BLaER1 treated with 17β-estradiol and CSF1 and Interleukin-3, amounts not matched to agents 10 nM and 100 nM (cell line): ENCODE results near the gene FCF1.

Experiments
- H3K27ac ChIP-seq, 11 experiments: shearing (Covaris generic); formaldehyde crosslinking; 2 replicates each; pipeline ENCODE4 v1.8.1; 2022
- H3K27me3 ChIP-seq, 11 experiments: shearing (Covaris generic); formaldehyde crosslinking; 2 replicates each; pipeline ENCODE4 v1.8.1; 2022
- H3K36me3 ChIP-seq, 11 experiments: shearing (Covaris generic); formaldehyde crosslinking; 2 replicates each; pipeline ENCODE4 v1.8.1; 2022
- H3K4me1 ChIP-seq, 10 experiments: shearing (Covaris generic); formaldehyde crosslinking; 2 replicates each; pipeline ENCODE4 v1.8.1; 2022
- H3K4me2 ChIP-seq, 11 experiments: shearing (Covaris generic); formaldehyde crosslinking; 2 replicates each; pipeline ENCODE4 v1.8.1; 2022
- H3K4me3 ChIP-seq, 10 experiments: shearing (Covaris generic); formaldehyde crosslinking; 2 replicates each; pipeline ENCODE4 v1.8.1; 2022
- H3K9ac ChIP-seq, 11 experiments: shearing (Covaris generic); formaldehyde crosslinking; 2 replicates each; pipeline ENCODE4 v1.8.1; 2022
- H3K9me3 ChIP-seq, 11 experiments: shearing (Covaris generic); formaldehyde crosslinking; replicated peaks in 1 of 11; 2 replicates each; pipeline ENCODE4 v1.8.1; 2022
- H4K20me1 ChIP-seq, 11 experiments: shearing (Covaris generic); formaldehyde crosslinking; 2 replicates each; pipeline ENCODE4 v1.8.1; 2022
- Cebpa-rat ChIP-seq, 11 experiments: shearing (Covaris generic); IDR thresholded peaks; 2 replicates each; pipeline ENCODE4 v1.8.1; 2022

FCF1 gene, protein sequence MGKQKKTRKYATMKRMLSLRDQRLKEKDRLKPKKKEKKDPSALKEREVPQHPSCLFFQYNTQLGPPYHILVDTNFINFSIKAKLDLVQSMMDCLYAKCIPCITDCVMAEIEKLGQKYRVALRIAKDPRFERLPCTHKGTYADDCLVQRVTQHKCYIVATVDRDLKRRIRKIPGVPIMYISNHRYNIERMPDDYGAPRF

DNA sequence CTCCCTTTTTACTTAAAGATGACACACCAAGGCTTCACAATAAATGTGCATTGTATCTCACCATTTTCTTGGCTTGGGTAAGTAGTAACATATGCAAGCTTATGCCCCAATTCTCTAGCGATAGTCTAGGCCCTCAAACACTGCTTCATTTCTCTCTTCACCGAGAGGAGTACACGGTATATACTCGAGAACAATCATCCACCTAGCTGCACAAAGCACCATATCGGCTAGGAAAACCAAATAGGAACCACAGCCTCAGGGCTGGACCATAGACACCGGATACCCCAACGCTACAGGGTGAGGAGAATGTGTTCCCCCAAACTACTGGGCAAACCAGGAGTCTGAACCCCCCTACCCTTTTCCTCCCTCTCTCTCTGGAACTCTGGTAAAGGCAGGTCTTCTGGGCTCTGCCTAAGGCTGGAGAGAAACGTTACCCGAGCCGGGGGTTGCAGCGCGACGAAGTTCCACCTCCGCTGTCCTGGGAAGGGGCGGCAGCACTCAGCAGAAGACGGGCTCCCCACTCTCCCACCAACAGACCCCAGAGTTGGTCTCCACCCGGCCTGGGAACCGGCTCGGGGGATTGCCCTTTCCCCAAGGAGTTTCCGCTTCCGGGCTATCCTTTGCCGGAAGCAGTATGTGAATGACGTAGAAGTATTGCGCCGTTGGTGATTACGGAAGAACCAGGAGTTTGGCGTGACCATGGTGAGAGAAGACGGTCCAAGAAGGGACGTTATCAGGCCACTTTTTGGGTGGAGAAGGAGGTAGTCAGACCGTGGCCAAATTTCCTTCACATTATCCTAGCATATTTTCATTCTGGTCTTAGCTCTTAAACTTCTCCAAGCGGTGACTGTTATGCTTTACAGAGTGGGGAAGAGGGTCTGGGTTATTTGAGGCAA, at the start of gene FCF1, which contains the start of gene AREL1:
Gene FCF1, plus strand, starts transcription at position 646 of the 896 bp plus-strand sequence. Its CDS starts 54 bp downstream, at position 700.
Gene AREL1, minus strand, starts transcription at position 582 of the 896 bp plus-strand sequence. CDS start 27,465 bp downstream, outside the sequence.
- Histone ChIP-seq H3K36me3 (peaks cover 26 to 37% (median 34%) of the 10 kb centered on the region in 11 experiments), H3K9ac (peak within 1 kb of the TSS; percentile 80 to 91 (median 87)), H3K9me3 (no peaks in the 10 kb centered on the region), H3K4me1 (peaks cover 20 to 41% (median 30%) of the 10 kb centered on the region in 10 experiments), H3K4me2 (peak within 1 kb of the TSS; percentile 74 to 98 (median 93)), H3K27me3 (no peaks in the 10 kb centered on the region), H4K20me1 (peaks cover 0 to 44% (median 24%) of the 10 kb centered on the region in 11 experiments; a peak in 13 of 22 replicates), H3K4me3 (peak within 1 kb of the TSS; percentile 74 to 97 (median 82)), H3K27ac (peak within 1 kb of the TSS; percentile 73 to 90 (median 82))
- TF ChIP-seq Cebpa-rat (IDR thresholded peaks at IDR 0.05), result no peak

- Histone ChIP-seq H3K36me3 (peaks cover 87 to 100% (median 95%) of the 10 kb centered on the region in 11 experiments), H3K27ac (no peak overlapping the region), H3K4me2 (no peak overlapping the region), H3K4me3 (no peak overlapping the region), H3K9ac (no peak overlapping the region), H4K20me1 (peaks cover 0 to 7% (median 0%) of the 10 kb centered on the region in 11 experiments; a peak in 1 of 22 replicates), H3K4me1 (no peaks in the 10 kb centered on the region), H3K27me3 (no peaks in the 10 kb centered on the region), H3K9me3 (no peaks in the 10 kb centered on the region)
- TF ChIP-seq Cebpa-rat (IDR thresholded peaks at IDR 0.05), result no peak
These were observed 49.1 kb upstream of the FCF1 start for GRCh38 chr14:74663884-74664283.

DNA sequence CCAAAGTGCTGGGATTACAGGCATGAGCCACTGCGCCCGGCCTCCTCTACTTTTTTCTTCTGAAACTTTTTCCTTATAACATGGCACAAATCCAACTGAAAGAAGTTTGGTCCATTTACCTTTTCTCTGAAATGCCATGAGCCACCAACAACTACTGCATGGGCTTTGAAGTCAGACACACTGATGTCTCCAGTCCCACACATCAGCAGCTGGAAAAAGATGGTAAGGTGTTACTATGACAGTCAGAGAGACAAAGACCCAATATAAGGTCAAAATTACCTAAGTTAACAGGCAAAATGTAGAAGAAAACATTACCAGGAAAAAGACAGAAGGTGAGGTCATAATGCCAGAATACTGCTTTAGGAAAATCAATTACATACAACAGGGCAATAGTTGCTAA, 48.2 kb upstream of the FCF1 start:
- H3K27ac ChIP-seq, result no peak overlapping the region
- H3K4me1 ChIP-seq, result no peaks in the 10 kb centered on the region
- no peaks in the 10 kb centered on the region for H3K27me3 ChIP-seq
- no peaks in the 10 kb centered on the region for H3K9me3 ChIP-seq
- no peak overlapping the region for H3K4me2 ChIP-seq
- H3K36me3 ChIP-seq, result peaks cover 90 to 100% (median 98%) of the 10 kb centered on the region in 11 experiments
- no peak overlapping the region for H3K9ac ChIP-seq
- no peak overlapping the region for H3K4me3 ChIP-seq
- peaks cover 0 to 7% (median 0%) of the 10 kb centered on the region in 11 experiments; a peak in 1 of 22 replicates for H4K20me1 ChIP-seq
- TF ChIP-seq Cebpa-rat (IDR thresholded peaks at IDR 0.05), result no peak

DNA sequence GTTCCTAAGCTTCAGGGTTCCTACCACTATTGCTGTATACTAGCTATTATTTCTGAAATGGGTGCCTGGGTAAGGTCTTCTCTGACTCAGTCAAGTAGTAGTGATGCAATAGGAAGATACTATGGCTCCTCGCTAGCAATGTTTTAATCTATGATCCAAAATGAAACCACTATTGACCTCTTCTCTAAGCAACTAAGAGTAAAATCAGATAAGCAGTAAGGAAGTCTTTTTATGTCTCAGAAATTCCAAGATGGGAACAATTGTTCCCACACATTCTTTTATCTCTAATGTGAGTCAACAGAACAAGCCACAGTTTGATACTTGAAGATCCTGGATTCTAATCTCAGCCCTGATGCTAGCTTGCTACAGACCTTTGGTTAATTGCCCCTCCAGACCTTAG, 45.2 kb upstream of the FCF1 start:
- H3K27me3 ChIP-seq, result no peaks in the 10 kb centered on the region
- no peak overlapping the region for H3K4me3 ChIP-seq
- no peaks in the 10 kb centered on the region for H3K4me1 ChIP-seq
- H3K9me3 ChIP-seq, result no peaks in the 10 kb centered on the region
- no peak for TF ChIP-seq Cebpa-rat (IDR thresholded peaks at IDR 0.05)
- no peak overlapping the region for H3K27ac ChIP-seq
- H3K36me3 ChIP-seq, result peaks cover 89 to 100% (median 98%) of the 10 kb centered on the region in 11 experiments
- H4K20me1 ChIP-seq, result no peaks in the 10 kb centered on the region; a peak in 1 of 22 replicates
- H3K4me2 ChIP-seq, result no peak overlapping the region
- no peak overlapping the region for H3K9ac ChIP-seq

- Histone ChIP-seq H3K4me3 (no peak overlapping the region), H4K20me1 (no peaks in the 10 kb centered on the region; a peak in 1 of 22 replicates), H3K27me3 (no peaks in the 10 kb centered on the region), H3K9ac (no peak overlapping the region), H3K36me3 (peaks cover 89 to 100% (median 98%) of the 10 kb centered on the region in 11 experiments), H3K27ac (no peak overlapping the region), H3K4me2 (no peak overlapping the region), H3K9me3 (no peaks in the 10 kb centered on the region), H3K4me1 (no peaks in the 10 kb centered on the region)
- TF ChIP-seq Cebpa-rat (IDR thresholded peaks at IDR 0.05), result no peak
These were observed 43.7 kb upstream of the FCF1 start for GRCh38 chr14:74669256-74669655.

- no peak for TF ChIP-seq Cebpa-rat (IDR thresholded peaks at IDR 0.05)
- H4K20me1 ChIP-seq, result no peaks in the 10 kb centered on the region; a peak in 1 of 22 replicates
- no peak overlapping the region for H3K4me2 ChIP-seq
- H3K27me3 ChIP-seq, result no peaks in the 10 kb centered on the region
- no peaks in the 10 kb centered on the region for H3K4me1 ChIP-seq
- H3K36me3 ChIP-seq, result peaks cover 89 to 100% (median 98%) of the 10 kb centered on the region in 11 experiments
- H3K9me3 ChIP-seq, result no peaks in the 10 kb centered on the region
- H3K9ac ChIP-seq, result no peak overlapping the region
- no peak overlapping the region for H3K27ac ChIP-seq
- no peak overlapping the region for H3K4me3 ChIP-seq
These were observed 43.1 kb upstream of the FCF1 start for GRCh38 chr14:74669846-74670245.

- no peak overlapping the region for H3K4me3 ChIP-seq
- H3K36me3 ChIP-seq, result peaks cover 93 to 100% (median 98%) of the 10 kb centered on the region in 11 experiments
- no peak overlapping the region for H3K9ac ChIP-seq
- H3K9me3 ChIP-seq, result no peaks in the 10 kb centered on the region
- no peak overlapping the region for H3K4me2 ChIP-seq
- no peak for TF ChIP-seq Cebpa-rat (IDR thresholded peaks at IDR 0.05)
- no peaks in the 10 kb centered on the region; a peak in 1 of 22 replicates for H4K20me1 ChIP-seq
- H3K27ac ChIP-seq, result no peak overlapping the region
- no peaks in the 10 kb centered on the region for H3K27me3 ChIP-seq
- no peaks in the 10 kb centered on the region for H3K4me1 ChIP-seq
These were observed 42.1 kb upstream of the FCF1 start for GRCh38 chr14:74670726-74671411.

DNA sequence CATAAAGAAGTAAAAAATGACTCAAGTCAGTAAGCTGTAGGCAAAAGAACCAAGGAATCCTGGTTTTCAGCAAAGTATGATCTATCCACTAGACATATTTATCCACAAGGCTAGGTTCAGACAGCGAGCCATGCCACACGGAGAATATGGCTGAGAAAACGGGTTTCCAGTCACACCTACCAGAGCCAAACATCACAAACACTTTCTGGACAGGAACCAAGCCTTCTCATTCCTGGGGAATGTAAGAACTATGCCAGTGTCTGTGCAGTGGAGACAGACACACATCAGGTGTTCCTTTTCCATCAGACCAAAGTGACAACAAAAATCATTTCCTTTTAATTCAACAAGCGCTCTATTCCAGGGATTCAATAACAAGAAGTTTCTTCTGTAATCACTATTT, 41.2 kb upstream of the FCF1 start:
- H4K20me1 ChIP-seq, result no peaks in the 10 kb centered on the region; a peak in 1 of 22 replicates
- H3K27me3 ChIP-seq, result no peaks in the 10 kb centered on the region
- no peak overlapping the region for H3K4me3 ChIP-seq
- no peaks in the 10 kb centered on the region for H3K9me3 ChIP-seq
- no peak overlapping the region for H3K4me2 ChIP-seq
- no peak overlapping the region for H3K9ac ChIP-seq
- no peak for TF ChIP-seq Cebpa-rat (IDR thresholded peaks at IDR 0.05)
- H3K36me3 ChIP-seq, result peaks cover 98 to 100% (median 100%) of the 10 kb centered on the region in 11 experiments
- no peaks in the 10 kb centered on the region for H3K4me1 ChIP-seq
- H3K27ac ChIP-seq, result no peak overlapping the region

GRCh38 chr14:74673768-74674167, 39.2 kb upstream of the FCF1 start:
- Histone ChIP-seq H3K36me3 (peaks cover 79 to 100% (median 94%) of the 10 kb centered on the region in 11 experiments), H3K9ac (no peak overlapping the region), H3K4me3 (no peak overlapping the region), H4K20me1 (no peaks in the 10 kb centered on the region; a peak in 1 of 22 replicates), H3K9me3 (no peaks in the 10 kb centered on the region), H3K27me3 (no peaks in the 10 kb centered on the region), H3K4me2 (no peak overlapping the region), H3K4me1 (no peaks in the 10 kb centered on the region), H3K27ac (no peak overlapping the region)
- TF ChIP-seq Cebpa-rat (IDR thresholded peaks at IDR 0.05), result no peak
